Neural progenitor cell (in vitro differentiated cells): ENCODE data around the gene EPHA1.

Experiments used
- CTCF ChIP-seq: fragments of 200-600 bp; sonication (generic); IDR thresholded peaks from 2 replicates; pipeline ENCODE4 v1.5.1; 2017; ENCODE audit warnings: antibody characterized with exemption, mild to moderate bottlenecking
- EZH2 ChIP-seq: fragments of 200-600 bp; sonication (generic); IDR thresholded peaks from 2 replicates; pipeline ENCODE4 v1.6.1; 2017; ENCODE audit warnings: antibody characterized with exemption, mild to moderate bottlenecking, moderate library complexity
- EZH2phosphoT487 ChIP-seq: fragments of 200-600 bp; sonication (generic); IDR thresholded peaks from 2 replicates; pipeline ENCODE4 v1.6.1; 2017; ENCODE audit warnings: antibody characterized with exemption

GRCh38 chr7:143351574-143351973 is 57.1 kb downstream of the EPHA1 start:
- no peak for TF ChIP-seq CTCF
- no peak for TF ChIP-seq EZH2
- no peak for TF ChIP-seq EZH2phosphoT487
